HG03565 (cell line): Measurements from ENCODE around the gene NOL9.
A peak's percentile ranks its signal among the peaks of the same experiment; 100 is the strongest.

Experiments
- ATAC-seq: cut with Tn5 transposase; IDR thresholded peaks from one replicate; pipeline ENCODE4 v1.9.1; 2021; ENCODE audit warnings: mild to moderate bottlenecking, moderate library complexity; ENCODE audit not compliant: unreplicated experiment

The NOL9 gene

DNA sequence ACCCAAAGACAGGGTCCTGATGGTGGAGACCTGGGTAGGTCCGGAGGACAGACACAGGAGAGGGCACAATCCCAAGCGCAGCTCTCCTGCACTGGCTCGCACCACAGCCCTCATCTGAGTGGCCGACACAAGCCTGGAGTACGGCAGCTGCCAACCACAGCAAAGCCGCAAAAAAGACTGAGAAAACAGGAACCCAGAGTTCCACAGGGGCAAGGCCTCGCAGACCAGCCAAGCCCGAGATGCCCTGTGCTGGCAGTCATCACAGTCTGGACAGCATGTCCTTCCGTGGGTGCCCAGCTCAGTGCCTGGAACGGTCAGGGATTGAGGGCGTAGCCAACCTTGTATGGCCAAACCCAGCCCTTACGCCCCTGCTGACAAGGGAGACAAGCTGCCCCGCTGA is 36.9 kb upstream of the NOL9 start:
- no peak for ATAC-seq

DNA sequence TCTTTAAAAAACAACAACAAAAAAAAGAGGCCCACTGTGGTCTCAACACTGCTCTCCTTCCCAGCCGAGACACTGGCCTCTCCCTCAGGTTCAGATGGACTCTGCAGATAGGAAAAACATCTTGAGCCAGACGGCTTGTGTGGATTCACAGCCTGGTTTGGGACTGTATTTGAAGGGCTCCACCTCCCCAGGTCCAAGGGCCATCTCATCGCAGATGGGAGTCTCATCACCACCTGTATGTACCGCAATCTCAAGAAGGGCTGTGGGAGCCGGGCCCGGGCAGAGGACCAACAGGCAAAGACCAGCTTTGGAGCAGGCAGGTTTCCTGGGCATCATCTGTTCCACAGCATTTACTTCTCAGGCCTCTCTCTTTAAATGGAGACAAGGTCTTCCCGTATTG is 35.7 kb upstream of the NOL9 start:
- no peak for ATAC-seq

DNA sequence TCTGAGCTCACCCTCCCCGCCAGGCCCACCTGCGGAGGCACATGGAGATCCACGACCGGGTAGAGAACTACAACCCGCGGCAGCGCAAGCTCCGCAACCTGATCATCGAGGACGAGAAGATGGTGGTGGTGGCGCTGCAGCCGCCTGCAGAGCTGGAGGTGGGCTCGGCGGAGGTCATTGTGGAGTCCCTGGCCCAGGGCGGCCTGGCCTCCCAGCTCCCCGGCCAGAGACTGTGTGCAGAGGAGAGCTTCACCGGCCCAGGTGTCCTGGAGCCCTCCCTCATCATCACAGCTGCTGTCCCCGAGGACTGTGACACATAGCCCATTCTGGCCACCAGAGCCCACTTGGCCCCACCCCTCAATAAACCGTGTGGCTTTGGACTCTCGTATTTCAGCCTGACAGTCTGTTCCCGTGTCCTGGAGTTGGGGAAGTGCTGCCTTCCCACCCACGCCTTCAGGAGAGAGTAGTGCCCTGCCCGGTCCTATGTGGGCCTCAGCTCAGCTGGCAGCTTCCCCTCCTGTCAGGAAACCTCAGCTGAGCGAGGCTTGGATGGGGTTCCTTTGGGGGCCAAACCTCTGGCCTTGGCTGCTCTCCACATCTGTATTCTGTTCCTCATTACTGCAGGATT is 34.7 kb upstream of the NOL9 start:
- no peak for ATAC-seq

DNA sequence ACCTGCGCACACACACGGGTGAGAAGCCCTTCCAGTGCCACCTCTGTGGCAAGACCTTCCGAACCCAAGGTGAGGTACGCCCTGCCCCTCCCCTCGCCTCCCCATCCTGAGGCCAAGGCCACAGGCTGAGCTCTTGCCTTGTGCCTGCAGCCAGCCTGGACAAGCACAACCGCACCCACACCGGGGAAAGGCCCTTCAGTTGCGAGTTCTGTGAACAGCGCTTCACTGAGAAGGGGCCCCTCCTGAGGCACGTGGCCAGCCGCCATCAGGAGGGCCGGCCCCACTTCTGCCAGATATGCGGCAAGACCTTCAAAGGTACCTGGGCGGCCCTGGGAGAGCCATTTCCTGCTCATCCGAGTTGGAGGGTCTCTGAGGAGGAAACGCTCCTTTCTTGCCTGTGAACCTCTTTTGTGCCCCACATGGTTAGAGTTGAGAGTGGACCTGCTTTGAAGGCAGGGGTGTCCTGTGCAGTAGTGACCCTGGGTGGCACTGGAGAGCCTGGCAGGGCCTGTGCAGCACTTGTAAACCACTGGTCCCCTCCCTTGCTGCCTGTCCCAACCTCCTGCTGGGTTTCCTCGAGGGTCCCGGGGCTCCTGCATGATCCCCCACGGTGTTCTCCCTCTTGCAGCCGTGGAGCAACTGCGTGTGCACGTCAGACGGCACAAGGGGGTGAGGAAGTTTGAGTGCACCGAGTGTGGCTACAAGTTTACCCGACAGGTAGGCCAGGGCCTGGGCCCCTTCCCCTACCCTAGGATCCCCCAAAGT is 34.0 kb upstream of the NOL9 start:
- ATAC-seq, result no peak

DNA sequence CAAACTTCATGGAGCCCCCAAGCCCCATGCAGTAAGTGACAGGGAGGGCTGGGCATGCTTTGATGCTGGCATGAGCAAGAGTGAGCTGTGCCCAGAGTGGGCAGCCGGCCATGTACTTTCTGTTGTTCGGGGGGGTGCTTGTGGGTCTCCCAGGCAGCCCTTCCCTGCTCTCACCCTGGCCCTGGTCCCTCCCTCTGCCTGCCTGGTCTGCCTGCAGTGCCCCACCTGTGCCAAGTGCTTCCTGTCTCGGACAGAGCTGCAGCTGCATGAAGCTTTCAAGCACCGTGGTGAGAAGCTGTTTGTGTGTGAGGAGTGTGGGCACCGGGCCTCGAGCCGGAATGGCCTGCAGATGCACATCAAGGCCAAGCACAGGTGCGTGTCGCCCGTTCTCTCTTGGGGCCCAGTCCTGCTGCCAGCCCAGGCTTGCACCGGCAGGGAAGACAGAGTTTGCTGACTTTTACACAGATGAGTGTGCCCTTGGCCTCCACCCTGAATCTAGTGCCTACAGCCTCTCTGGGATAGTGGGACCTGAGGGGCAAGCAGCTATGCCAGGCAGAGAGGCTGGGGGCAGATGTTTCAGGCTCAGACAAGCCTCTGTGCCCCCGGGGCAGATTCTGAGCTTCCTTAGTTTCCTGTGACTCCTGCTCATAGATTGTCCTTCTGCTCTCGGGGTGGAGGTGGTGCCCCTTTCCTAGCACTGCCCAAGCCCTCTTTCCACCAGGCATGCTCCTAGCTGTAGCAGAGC is 33.1 kb upstream of the NOL9 start:
- ATAC-seq, result no peak

DNA sequence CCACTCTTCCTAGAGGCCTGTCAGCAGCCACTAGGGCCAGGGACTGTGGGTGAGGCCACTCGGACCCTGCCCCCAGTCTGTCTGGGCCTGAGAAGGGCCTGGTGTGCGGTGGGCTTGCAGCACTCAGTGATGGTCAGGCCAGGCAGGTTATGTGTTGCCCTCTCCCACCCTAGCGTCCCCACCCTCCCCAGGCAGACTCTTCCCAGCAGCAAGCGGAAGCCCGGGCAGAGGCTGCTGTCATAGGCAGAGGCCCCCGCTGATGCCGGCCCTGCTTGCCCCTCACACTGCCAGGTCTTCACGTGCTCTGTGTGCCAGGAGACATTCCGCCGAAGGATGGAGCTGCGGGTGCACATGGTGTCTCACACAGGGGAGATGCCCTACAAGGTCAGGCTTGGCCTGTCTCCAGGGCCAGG is 32.1 kb upstream of the NOL9 start:
- no peak for ATAC-seq

DNA sequence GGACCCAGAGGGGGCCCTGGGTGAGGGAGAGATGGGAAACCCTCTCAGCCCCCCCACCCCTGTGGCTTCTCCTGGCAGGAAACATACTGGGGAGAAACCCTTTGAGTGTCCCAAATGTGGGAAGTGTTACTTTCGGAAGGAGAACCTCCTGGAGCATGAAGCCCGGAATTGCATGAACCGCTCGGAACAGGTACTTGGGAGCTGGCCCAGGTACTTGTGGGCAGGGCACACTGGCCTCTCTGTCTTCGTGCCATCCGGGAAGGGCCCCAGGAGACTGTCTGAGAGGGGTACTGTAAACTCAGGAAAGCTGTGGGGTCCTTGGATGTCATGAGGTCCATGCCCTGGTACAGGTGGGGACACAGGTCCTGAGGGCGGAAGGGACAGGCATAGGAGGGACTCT is 31.5 kb upstream of the NOL9 start:
- ATAC-seq, result no peak

DNA sequence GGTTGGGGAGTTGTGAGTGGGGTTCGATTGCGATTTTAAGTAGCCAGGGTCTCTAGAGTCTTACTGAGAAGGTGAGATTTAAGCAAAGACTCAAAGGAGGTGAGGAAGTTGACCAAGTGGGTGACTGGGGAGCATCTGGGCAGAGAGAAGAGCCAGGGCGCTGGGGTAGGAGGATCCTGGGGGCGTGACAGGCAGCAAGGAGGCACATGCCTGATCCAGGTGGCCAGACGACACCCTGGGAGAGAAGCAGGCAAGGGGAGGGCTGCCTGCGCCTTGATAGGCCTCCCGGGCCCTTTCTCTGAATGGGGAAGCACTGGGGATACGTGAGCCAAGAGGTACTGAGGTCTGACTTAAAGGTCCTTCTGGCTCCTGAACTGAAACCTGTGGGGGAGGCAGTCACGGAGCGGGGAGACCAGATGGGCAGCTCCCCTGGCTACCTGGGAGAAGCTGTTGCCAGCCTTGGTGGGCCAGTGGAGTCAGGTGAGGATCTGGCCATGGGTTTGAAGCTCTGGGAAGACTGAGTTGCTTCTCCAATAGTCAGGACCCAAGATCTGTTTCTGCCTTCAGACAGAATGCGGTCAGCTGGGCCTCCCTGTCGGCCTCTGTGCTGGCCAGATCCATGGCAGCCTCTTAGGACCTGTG is 30.9 kb upstream of the NOL9 start:
- no peak for ATAC-seq

DNA sequence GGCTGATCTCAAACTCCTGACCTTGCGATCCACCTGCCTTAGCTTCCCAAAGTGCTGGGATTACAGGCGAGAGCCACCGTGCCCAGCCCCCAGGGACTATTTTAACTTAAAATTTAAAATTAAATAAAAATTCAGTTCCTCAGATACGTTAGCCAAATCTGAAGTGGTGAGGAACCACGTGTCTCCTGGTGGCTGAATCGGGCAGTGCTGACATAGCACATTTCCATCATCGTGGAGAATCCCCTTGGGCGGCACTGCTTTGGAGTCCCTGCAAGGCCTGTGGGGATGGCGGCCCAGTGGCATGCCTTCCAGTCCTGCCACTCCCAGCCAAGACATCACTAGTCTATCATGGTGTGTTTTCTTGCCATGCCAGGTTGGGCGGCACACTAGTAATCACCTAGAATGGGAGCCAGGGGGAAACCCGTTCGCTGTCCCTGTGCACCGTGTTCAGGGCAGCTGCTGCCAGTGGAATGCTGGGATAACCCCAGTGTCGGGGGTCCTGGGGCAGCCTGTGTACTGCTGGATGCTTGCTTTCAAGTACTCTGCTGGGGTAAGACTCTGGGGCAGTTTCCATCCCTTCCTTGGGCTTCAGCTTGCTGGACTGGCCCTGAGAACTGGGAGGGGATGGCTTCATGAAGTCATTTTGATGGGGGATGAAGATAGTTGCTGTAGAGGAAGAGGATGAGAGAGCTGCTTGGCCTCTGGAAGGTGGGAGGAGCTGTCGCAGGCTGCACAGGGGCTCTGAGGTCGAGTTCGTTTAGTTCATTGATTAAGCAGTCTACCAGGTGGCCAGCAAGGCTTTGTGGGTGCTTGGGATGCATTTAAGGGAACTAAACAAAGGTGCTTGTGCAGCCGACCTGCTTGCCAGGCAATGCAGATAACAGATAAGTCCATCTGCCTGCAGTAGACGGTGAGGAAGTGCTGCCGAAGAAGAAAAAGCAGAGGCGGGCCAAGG is 30.1 kb upstream of the NOL9 start:
- ATAC-seq, result no peak

DNA sequence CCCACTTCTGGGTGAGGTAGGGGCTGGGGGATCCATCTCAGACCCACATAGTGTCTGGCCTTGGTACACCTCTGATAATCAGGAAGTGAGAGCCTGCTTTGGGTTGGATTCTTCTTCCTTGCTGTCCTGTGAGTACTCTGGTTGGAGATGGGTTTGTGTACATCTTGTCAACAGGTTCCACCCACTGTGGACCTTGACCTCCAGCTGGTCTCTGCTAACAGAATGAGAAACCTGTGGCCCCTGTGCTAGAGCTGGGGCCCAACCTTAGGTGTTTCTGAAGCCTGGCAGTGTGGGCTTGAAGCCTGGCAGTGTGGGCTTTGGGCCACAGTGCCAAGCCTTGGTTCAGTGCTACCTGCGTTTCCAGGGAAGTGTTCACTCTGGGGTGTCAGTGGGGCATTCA is 28.1 kb upstream of the NOL9 start:
- no peak for ATAC-seq

DNA sequence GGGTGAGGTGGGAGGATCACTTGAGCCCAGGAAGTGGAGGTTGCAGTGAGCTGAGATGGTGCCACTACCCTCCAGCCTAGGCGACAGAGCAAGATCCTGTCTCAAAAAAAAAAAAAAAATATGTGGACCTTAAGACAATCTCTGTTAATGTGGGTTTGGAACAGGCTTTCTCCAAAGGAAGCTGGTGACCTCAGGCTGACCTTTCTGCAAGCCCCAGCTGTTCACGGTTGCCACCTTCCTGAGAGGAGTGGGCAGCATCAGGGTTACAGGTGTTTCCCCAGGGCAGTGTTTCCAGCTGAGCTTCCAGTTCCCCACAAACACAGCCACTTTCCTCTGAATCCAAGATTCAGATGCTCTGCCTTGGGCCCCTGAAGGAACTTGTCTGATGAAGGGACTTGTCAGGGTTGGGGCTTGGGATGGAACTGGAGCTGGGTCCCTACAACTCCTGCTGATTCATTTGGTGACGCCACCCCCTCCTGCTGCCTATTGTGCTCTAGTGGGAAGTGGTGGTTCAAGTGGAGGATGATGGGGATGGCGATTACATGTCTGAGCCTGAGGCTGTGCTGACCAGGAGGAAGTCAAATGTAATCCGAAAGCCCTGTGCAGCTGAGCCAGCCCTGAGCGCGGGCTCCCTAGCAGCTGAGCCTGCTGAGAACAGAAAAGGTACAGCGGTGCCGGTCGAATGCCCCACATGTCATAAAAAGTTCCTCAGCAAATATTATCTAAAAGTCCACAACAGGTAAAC is 27.4 kb upstream of the NOL9 start:
- no peak for ATAC-seq

DNA sequence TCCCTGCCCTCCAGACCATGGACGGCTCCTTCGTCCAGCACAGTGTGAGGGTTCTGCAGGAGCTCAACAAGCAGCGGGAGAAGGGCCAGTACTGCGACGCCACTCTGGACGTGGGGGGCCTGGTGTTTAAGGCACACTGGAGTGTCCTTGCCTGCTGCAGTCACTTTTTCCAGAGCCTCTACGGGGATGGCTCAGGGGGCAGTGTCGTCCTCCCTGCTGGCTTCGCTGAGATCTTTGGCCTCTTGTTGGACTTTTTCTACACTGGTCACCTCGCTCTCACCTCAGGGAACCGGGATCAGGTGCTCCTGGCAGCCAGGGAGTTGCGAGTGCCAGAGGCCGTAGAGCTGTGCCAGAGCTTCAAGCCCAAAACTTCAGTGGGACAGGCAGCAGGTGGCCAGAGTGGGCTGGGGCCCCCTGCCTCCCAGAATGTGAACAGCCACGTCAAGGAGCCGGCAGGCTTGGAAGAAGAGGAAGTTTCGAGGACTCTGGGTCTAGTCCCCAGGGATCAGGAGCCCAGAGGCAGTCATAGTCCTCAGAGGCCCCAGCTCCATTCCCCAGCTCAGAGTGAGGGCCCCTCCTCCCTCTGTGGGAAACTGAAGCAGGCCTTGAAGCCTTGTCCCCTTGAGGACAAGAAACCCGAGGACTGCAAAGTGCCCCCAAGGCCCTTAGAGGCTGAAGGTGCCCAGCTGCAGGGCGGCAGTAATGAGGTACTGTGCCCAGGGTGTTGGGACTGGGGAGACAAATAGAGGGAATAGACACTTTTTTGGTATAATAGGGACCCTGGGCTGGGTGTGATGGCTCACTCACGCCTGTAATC is 26.5 kb upstream of the NOL9 start:
- ATAC-seq, result no peak

DNA sequence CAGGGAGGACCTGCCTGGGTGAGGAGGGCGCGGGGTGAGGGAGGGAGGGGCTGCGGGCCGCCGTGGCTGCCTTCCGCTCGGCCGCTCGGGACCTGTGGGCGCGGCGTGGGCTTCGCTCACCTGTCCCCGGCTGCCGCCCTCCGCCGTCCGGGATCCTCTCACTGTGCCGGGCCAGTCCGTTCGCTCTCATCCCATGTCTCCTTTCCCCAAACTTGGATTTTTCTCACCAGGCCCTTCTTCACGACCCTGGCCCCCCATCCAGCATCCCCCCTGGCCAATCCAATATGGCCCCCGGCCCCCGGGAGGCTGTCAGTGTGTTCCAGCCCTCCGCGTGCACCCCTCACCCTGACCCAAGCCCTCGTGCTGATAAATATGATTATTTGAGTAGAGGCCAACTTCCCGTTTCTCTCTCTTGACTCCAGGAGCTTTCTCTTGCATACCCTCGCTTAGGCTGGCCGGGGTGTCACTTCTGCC is 25.8 kb upstream of the NOL9 start:
- no peak for ATAC-seq

DNA sequence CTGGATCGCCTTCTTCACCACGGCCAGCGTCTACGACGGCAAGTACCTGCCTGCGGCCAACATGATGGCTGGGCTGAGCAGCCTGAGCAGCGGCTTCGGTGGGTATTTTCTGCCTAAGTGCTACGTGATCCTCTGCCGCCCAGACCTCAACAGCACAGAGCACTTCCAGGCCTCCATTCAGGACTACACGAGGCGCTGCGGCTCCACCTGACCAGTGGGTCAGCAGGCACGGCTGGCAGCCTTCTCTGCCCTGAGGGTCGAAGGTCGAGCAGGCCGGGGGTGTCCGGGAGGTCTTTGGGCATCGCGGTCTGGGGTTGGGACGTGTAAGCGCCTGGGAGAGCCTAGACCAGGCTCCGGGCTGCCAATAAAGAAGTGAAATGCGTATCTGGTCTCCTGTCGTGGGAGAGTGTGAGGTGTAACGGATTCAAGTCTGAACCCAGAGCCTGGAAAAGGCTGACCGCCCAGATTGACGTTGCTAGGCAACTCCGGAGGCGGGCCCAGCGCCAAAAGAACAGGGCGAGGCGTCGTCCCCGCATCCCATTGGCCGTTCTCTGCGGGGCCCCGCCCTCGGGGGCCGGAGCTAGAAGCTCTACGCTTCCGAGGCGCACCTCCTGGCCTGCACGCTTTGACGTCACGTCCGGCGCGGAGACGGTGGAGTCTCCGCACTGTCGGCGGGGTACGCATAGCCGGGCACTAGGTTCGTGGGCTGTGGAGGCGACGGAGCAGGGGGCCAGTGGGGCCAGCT is 25.2 kb upstream of the NOL9 start, which contains the start of gene ZBTB48:
Gene ZBTB48 (plus strand): TSS at position 621 of the 745 bp plus-strand sequence. CDS start 616 bp downstream, outside the sequence.
- ATAC-seq, result peak; percentile 93

DNA sequence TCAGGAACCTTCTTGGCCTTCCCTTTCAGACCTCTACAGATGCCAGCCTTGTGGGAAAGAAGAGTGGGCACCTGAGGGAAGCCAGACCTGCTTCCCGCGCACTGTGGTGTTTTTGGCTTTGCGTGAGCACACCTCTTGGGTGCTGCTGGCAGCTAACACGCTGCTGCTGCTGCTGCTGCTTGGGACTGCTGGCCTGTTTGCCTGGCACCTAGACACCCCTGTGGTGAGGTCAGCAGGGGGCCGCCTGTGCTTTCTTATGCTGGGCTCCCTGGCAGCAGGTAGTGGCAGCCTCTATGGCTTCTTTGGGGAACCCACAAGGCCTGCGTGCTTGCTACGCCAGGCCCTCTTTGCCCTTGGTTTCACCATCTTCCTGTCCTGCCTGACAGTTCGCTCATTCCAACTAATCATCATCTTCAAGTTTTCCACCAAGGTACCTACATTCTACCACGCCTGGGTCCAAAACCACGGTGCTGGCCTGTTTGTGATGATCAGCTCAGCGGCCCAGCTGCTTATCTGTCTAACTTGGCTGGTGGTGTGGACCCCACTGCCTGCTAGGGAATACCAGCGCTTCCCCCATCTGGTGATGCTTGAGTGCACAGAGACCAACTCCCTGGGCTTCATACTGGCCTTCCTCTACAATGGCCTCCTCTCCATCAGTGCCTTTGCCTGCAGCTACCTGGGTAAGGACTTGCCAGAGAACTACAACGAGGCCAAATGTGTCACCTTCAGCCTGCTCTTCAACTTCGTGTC is 24.5 kb upstream of the NOL9 start:
- no peak for ATAC-seq

DNA sequence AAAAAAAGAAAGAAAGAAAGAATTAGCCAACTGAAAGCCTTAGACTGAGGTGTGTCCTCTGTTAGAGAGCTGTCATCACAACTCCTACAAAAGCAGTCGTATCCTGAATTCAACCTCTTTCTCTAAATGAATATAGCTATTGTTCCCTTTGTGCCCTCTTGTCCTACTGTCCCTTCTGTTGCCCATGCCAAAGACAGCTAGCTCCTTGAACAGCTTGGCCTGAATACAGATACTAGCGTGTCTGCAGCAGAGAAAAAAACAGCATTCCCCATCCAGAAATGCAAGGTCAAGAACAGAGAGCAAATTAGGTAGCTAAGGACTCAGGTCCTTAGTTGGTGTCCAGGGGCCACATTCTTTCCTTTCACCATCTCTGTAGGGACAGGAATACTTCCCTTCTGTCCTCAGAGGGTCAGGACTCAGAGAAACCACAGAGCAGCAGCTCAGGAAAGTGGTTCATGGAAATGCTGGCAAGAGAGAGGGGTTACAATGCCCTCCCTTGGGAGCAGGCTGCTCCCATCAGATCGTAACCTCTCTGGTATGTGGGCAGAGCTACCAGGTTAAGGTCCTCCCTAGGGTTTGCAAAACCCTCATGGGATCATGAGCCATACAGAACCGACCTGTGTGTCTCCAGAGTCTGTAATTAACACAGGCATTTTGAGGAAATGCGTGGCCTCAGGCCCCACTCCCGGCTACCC is 23.7 kb upstream of the NOL9 start:
- no peak for ATAC-seq

DNA sequence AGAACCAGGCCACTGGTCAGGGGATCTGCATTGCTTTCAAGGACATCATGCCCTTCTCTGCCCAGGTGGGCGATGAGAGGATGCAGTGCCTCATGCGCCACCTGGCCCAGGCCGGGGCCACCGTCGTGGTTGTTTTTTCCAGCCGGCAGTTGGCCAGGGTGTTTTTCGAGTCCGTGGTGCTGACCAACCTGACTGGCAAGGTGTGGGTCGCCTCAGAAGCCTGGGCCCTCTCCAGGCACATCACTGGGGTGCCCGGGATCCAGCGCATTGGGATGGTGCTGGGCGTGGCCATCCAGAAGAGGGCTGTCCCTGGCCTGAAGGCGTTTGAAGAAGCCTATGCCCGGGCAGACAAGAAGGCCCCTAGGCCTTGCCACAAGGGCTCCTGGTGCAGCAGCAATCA is 20.5 kb upstream of the NOL9 start:
- no peak for ATAC-seq
